ENCODE measurements around the gene MAP7D3. TPM values are rescaled to one million over a fixed set of nuclear protein-coding genes. Genes with fewer than 3 reads are reported as not detected.

MAP7D3 gene
- total RNA-seq, 2 donors from 2014 or later, result 6.7 to 12.2 TPM

GRCh38 chrX:136198010-136198409 lies 53.2 kb downstream of the MAP7D3 start:
- TF ChIP-seq CTCF (IDR thresholded peaks at IDR 0.05) (no peak), POLR2A (IDR thresholded peaks at IDR 0.05) (no peak)
- H3K4me1 ChIP-seq, result no peaks in the 10 kb centered on the region
- no peaks in the 10 kb centered on the region for H3K27me3 ChIP-seq
- H3K9me3 ChIP-seq, result no peaks in the 10 kb centered on the region
- ATAC-seq (no peak), DNase-seq (no peak)
- intact Hi-C loops (cut with DNase I), result no loop called here
- H3K36me3 ChIP-seq (replicated peaks in 1 of 2; ENCODE audit: insufficient read depth in 1 of 2, low read depth in 2 of 2), result no peaks in the 10 kb centered on the region
- H3K27ac ChIP-seq, result no peak overlapping the region
- H3K4me3 ChIP-seq, result no peak overlapping the region

- Histone ChIP-seq H3K9me3 (no peaks in the 10 kb centered on the region), H3K36me3 (replicated peaks in 1 of 2; ENCODE audit: insufficient read depth in 1 of 2, low read depth in 2 of 2) (no peaks in the 10 kb centered on the region), H3K27ac (no peak overlapping the region), H3K4me1 (no peaks in the 10 kb centered on the region), H3K4me3 (no peak overlapping the region), H3K27me3 (no peaks in the 10 kb centered on the region)
- TF ChIP-seq POLR2A (IDR thresholded peaks at IDR 0.05) (no peak), CTCF (IDR thresholded peaks at IDR 0.05) (no peak)
- no peak for ATAC-seq
- intact Hi-C loops (cut with DNase I), result no loop called here
- 93 to 94% methylated on average over 7 of the region's 7 CpGs for WGBS, 2 donors
- DNase-seq, result no peak
Observed at GRCh38 chrX:136196691-136197155, 54.5 kb downstream of the MAP7D3 start.

- H3K36me3 ChIP-seq (replicated peaks in 1 of 2; ENCODE audit: insufficient read depth in 1 of 2, low read depth in 2 of 2), result no peaks in the 10 kb centered on the region
- H3K9me3 ChIP-seq, result no peaks in the 10 kb centered on the region
- no peak overlapping the region for H3K27ac ChIP-seq
- WGBS, 2 donors, result 42 to 55% methylated on average over 4 of the region's 4 CpGs
- H3K27me3 ChIP-seq, result no peaks in the 10 kb centered on the region
- ATAC-seq (no peak), DNase-seq (no peak)
- TF ChIP-seq POLR2A (IDR thresholded peaks at IDR 0.05) (no peak), CTCF (IDR thresholded peaks at IDR 0.05) (no peak)
- H3K4me1 ChIP-seq, result no peaks in the 10 kb centered on the region
- intact Hi-C loops (cut with DNase I), result no loop called here
- no peak overlapping the region for H3K4me3 ChIP-seq
Observed at GRCh38 chrX:136195247-136195646, 56.0 kb downstream of the MAP7D3 start.

GRCh38 chrX:136194536-136194935 lies 56.7 kb downstream of the MAP7D3 start:
- ATAC-seq (no peak), DNase-seq (no peak)
- Histone ChIP-seq H3K36me3 (replicated peaks in 1 of 2; ENCODE audit: insufficient read depth in 1 of 2, low read depth in 2 of 2) (no peaks in the 10 kb centered on the region), H3K4me3 (no peak overlapping the region), H3K9me3 (no peaks in the 10 kb centered on the region), H3K4me1 (no peaks in the 10 kb centered on the region), H3K27me3 (no peaks in the 10 kb centered on the region), H3K27ac (no peak overlapping the region)
- intact Hi-C loops (cut with DNase I), result no loop called here
- 47 to 57% methylated on average over 1 to 2 of the region's 2 CpGs for WGBS, 2 donors
- TF ChIP-seq CTCF (IDR thresholded peaks at IDR 0.05) (no peak), POLR2A (IDR thresholded peaks at IDR 0.05) (no peak)

- Histone ChIP-seq H3K27ac (no peak overlapping the region), H3K4me1 (no peaks in the 10 kb centered on the region), H3K36me3 (replicated peaks in 1 of 2; ENCODE audit: insufficient read depth in 1 of 2, low read depth in 2 of 2) (no peaks in the 10 kb centered on the region), H3K9me3 (no peaks in the 10 kb centered on the region), H3K27me3 (no peaks in the 10 kb centered on the region), H3K4me3 (no peak overlapping the region)
- WGBS, 2 donors, result 38 to 56% methylated on average over 4 of the region's 4 CpGs
- TF ChIP-seq CTCF (IDR thresholded peaks at IDR 0.05), result no peak
- no peak for TF ChIP-seq POLR2A (IDR thresholded peaks at IDR 0.05)
- intact Hi-C loops (cut with DNase I), result no loop called here
- DNase-seq (no peak), ATAC-seq (no peak)
Observed at GRCh38 chrX:136193771-136194170, 57.4 kb downstream of the MAP7D3 start.
